Brain microvascular endothelial cell (primary cell): ENCODE measurements around the gene CTXN2.

Experiments
- DNase-seq: peaks from one replicate; pipeline ENCODE4 v3.0.0-alpha.2; 2020
- H3K27ac ChIP-seq: fragments of 250-450 bp; sonication (Bioruptor Pico); 2 replicates; pipeline ENCODE4 v1.5.1; 2020; ENCODE audit warnings: mild to moderate bottlenecking, moderate library complexity
- H3K27me3 ChIP-seq: fragments of 250-450 bp; sonication (Bioruptor Pico); replicated peaks from 2 replicates; pipeline ENCODE4 v1.5.1; 2020; ENCODE audit warnings: mild to moderate bottlenecking
- H3K36me3 ChIP-seq: fragments of 250-450 bp; sonication (Bioruptor Pico); replicated peaks from 2 replicates; pipeline ENCODE4 v1.5.1; 2020; ENCODE audit warnings: mild to moderate bottlenecking
- H3K4me3 ChIP-seq: 2 replicates; pipeline ENCODE4 v1.5.1; 2011; ENCODE audit warnings: low read depth, mild to moderate bottlenecking, control low read depth, low read length, moderate library complexity
- CTCF ChIP-seq: IDR thresholded peaks from 2 replicates; pipeline ENCODE4 v1.5.1; 2011; ENCODE audit warnings: low read depth, mild to moderate bottlenecking, moderate library complexity, low read length, control low read depth, inconsistent platforms; ENCODE audit errors: missing control alignments
- in situ Hi-C: cut with HindIII; loops from 2 replicates; pipeline ENCODE4 v1.10.0; 2017; ENCODE audit warnings: low sequenced_read_pairs, low pct_ligation_motif_present

Gene CTXN2

DNA sequence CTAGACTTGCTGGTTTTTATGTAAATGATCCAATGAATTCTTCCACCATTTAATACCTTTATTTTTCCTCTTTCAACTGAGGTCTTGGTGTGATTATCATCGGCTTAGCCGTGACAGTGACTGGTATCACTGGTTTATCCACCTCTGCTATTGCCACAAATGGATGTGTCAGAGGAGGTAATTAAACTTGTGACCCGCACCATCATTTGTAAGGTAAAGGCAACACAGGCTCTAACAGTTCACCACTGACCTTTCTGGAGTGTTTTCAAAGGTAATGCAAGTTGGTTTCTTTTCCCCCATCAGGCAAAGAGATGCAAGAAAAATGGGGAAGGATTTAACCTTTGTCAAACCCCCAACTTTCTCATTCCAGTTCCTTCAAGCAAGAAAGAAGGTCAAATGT, 34.3 kb downstream of the CTXN2 start:
- Histone ChIP-seq H3K36me3 (no peaks in the 10 kb centered on the region), H3K27me3 (no peaks in the 10 kb centered on the region), H3K4me3 (no peak overlapping the region), H3K27ac (no peak overlapping the region)
- no peak for DNase-seq
- in situ Hi-C loops: no loop called here
- no peak for TF ChIP-seq CTCF

- TF ChIP-seq CTCF: no peak
- Histone ChIP-seq H3K27ac (no peak overlapping the region), H3K36me3 (no peaks in the 10 kb centered on the region), H3K27me3 (no peaks in the 10 kb centered on the region), H3K4me3 (no peak overlapping the region)
- in situ Hi-C loops: no loop called here
- no peak for DNase-seq
Measured at GRCh38 chr15:48230498-48230897, 39.0 kb downstream of the CTXN2 start.

DNA sequence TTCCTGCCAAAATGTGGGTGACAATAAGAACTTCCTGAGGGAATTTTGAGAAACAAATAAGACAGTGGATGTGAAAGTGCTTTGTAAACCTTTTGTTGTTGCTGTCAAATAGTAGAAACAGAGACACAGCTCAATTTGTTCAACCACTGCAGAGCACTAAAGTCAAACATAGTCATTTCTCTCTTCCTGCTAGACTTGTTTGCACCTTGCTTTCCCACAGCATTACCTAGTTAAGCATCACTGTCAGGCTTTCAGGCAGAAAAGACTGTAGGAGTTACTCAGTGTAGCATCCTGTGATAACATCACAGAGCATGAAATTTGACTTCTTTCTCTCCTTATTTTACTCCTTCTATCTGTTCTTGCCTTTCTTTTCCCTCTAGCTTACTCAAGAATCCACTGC, 41.8 kb downstream of the CTXN2 start:
- H3K36me3 ChIP-seq: no peaks in the 10 kb centered on the region
- H3K4me3 ChIP-seq: no peak overlapping the region
- no peaks in the 10 kb centered on the region for H3K27me3 ChIP-seq
- in situ Hi-C loops: no loop called here
- no peak overlapping the region for H3K27ac ChIP-seq
- DNase-seq: no peak
- no peak for TF ChIP-seq CTCF

GRCh38 chr15:48239334-48239733, 47.9 kb downstream of the CTXN2 start:
- Histone ChIP-seq H3K27me3 (no peaks in the 10 kb centered on the region), H3K36me3 (no peaks in the 10 kb centered on the region), H3K27ac (no peak overlapping the region), H3K4me3 (no peak overlapping the region)
- no peak for DNase-seq
- no peak for TF ChIP-seq CTCF
- in situ Hi-C loops: no loop called here

GRCh38 chr15:48242015-48242414, 50.5 kb downstream of the CTXN2 start:
- no peak overlapping the region for H3K27ac ChIP-seq
- no peak for DNase-seq
- in situ Hi-C loops: no loop called here
- no peaks in the 10 kb centered on the region for H3K36me3 ChIP-seq
- TF ChIP-seq CTCF: no peak
- no peak overlapping the region for H3K4me3 ChIP-seq
- no peaks in the 10 kb centered on the region for H3K27me3 ChIP-seq

GRCh38 chr15:48242535-48242934, 51.1 kb downstream of the CTXN2 start:
- in situ Hi-C loops: no loop called here

More at GRCh38 chr15:48242535-48242934, 51.1 kb downstream of the CTXN2 start:
- Histone ChIP-seq H3K4me3 (no peak overlapping the region), H3K27me3 (no peaks in the 10 kb centered on the region), H3K36me3 (no peaks in the 10 kb centered on the region), H3K27ac (no peak overlapping the region)
- TF ChIP-seq CTCF: no peak
- DNase-seq: no peak
